Measurements from ENCODE around the gene PDE12. TPM values are rescaled to one million over a fixed set of nuclear protein-coding genes. Genes with fewer than 3 reads are reported as not detected.
A peak's percentile ranks its signal among the peaks of the same experiment; 100 is the strongest.

The PDE12 gene, protein sequence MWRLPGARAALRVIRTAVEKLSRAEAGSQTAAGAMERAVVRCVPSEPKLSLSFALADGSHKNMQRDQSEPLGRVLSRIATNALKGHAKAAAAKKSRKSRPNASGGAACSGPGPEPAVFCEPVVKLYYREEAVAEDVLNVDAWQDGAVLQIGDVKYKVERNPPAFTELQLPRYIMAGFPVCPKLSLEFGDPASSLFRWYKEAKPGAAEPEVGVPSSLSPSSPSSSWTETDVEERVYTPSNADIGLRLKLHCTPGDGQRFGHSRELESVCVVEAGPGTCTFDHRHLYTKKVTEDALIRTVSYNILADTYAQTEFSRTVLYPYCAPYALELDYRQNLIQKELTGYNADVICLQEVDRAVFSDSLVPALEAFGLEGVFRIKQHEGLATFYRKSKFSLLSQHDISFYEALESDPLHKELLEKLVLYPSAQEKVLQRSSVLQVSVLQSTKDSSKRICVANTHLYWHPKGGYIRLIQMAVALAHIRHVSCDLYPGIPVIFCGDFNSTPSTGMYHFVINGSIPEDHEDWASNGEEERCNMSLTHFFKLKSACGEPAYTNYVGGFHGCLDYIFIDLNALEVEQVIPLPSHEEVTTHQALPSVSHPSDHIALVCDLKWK
- total RNA-seq, result 6.6 TPM
- 1 to 10 TPM; 6.1 to 9.7 (median 7.4) TPM for polyA plus RNA-seq (ENCODE audit: insufficient read depth in 1 of 8, insufficient read length in 8 of 8, low replicate concordance in 1 of 8)
- long read RNA-seq, donor 1, full-length matches to known transcripts, result 2 of 2 reads
- long read RNA-seq, donor 1, partial matches to known transcripts, result 0 of 2 reads
- long read RNA-seq, donor 1, other reads (novel, unspliced or antisense), result 0 of 2 reads
- long read RNA-seq, donor 2, full-length matches to known transcripts, result 2 of 2 reads
- long read RNA-seq, donor 2, partial matches to known transcripts, result 0 of 2 reads
- long read RNA-seq, donor 2, other reads (novel, unspliced or antisense), result 0 of 2 reads
- long read RNA-seq, donor 3, full-length matches to known transcripts, result 5 of 5 reads
- long read RNA-seq, donor 3, partial matches to known transcripts, result 0 of 5 reads
- long read RNA-seq, donor 3, other reads (novel, unspliced or antisense), result 0 of 5 reads
- long read RNA-seq, donor 4, full-length matches to known transcripts, result 2 of 2 reads
- long read RNA-seq, donor 4, partial matches to known transcripts, result 0 of 2 reads
- long read RNA-seq, donor 4, other reads (novel, unspliced or antisense), result 0 of 2 reads
- long read RNA-seq, donor 5, full-length matches to known transcripts, result 8 of 404 reads
- long read RNA-seq, donor 5, partial matches to known transcripts, result 396 of 404 reads
- long read RNA-seq, donor 5, other reads (novel, unspliced or antisense), result 0 of 404 reads
- long read RNA-seq, donor 6, full-length matches to known transcripts, result 5 of 5 reads
- long read RNA-seq, donor 6, partial matches to known transcripts, result 0 of 5 reads
- long read RNA-seq, donor 6, other reads (novel, unspliced or antisense), result 0 of 5 reads
- long read RNA-seq, donor 7, full-length matches to known transcripts, result 3 of 3 reads
- long read RNA-seq, donor 7, partial matches to known transcripts, result 0 of 3 reads
- long read RNA-seq, donor 7, other reads (novel, unspliced or antisense), result 0 of 3 reads
- long read RNA-seq, donor 8, full-length matches to known transcripts, result 1 of 1 reads
- long read RNA-seq, donor 8, partial matches to known transcripts, result 0 of 1 reads
- long read RNA-seq, donor 8, other reads (novel, unspliced or antisense), result 0 of 1 reads
- long read RNA-seq, donor 9, full-length matches to known transcripts, result 4 of 126 reads
- long read RNA-seq, donor 9, partial matches to known transcripts, result 23 of 126 reads
- long read RNA-seq, donor 9, other reads (novel, unspliced or antisense), result 99 of 126 reads
- long read RNA-seq, donor 10, full-length matches to known transcripts, result 2 of 2 reads
- long read RNA-seq, donor 10, partial matches to known transcripts, result 0 of 2 reads
- long read RNA-seq, donor 10, other reads (novel, unspliced or antisense), result 0 of 2 reads
- long read RNA-seq, donor 11, full-length matches to known transcripts, result 1 of 147 reads
- long read RNA-seq, donor 11, partial matches to known transcripts, result 24 of 147 reads
- long read RNA-seq, donor 11, other reads (novel, unspliced or antisense), result 122 of 147 reads

DNA sequence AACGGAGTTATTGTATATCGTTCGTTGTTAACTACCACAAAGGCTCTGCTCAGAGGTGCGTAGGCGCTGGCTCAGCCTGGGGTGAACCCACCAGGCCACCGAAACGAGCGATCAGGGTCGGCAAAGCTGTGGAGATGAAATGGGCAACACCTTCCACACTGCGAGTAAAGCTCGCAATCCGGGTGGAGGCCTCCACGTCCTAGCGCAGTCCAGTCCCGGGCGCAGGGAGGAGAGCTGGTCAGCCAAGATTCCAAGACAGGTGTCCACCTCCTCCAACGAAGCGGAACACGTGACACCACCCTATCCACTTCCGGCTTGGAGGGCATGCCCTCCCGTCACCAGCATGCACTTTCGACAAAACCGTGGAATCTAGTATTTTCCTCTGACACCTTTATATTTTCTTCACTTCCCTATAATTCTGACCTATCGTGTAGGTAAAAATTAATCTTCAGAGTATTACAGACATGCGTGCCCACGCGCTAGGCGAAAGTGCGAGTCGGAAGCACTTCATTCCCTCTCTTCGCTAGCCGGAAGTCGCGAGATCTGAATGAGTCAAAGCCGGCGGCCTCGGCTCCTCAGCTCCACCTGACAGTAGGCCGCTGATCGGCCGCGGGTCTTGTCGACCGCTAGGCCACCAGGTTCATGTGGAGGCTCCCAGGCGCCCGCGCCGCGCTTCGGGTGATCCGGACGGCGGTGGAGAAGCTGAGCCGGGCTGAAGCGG, at the start of gene PDE12:
TSS of gene PDE12 (plus strand) at position 537 of the 721 bp plus-strand sequence. CDS start at position 643, 106 bp downstream.
- Histone ChIP-seq H3K27me3 (ENCODE audit: control insufficient read depth, insufficient read depth, low read length) (no peaks in the 10 kb centered on the region), H3K4me3 (ENCODE audit: low read length) (peak within 1 kb of the TSS; percentile 98), H3K27ac (ENCODE audit: low read length) (peak within 1 kb of the TSS; percentile 95), H3K36me3 (ENCODE audit: control insufficient read depth, insufficient read depth, low read length) (peaks cover 12% of the 10 kb centered on the region), H3K4me1 (ENCODE audit: control insufficient read depth, insufficient read depth, low read length) (peaks cover 18% of the 10 kb centered on the region), H3K9me3 (replicated peaks; ENCODE audit: control insufficient read depth, low read depth, low read length) (no peaks in the 10 kb centered on the region)
- under 1% methylated on average over 46 of the region's 54 CpGs for WGBS (ENCODE audit: insufficient coverage)
- DNase-seq, result peak; percentile 95

DNA sequence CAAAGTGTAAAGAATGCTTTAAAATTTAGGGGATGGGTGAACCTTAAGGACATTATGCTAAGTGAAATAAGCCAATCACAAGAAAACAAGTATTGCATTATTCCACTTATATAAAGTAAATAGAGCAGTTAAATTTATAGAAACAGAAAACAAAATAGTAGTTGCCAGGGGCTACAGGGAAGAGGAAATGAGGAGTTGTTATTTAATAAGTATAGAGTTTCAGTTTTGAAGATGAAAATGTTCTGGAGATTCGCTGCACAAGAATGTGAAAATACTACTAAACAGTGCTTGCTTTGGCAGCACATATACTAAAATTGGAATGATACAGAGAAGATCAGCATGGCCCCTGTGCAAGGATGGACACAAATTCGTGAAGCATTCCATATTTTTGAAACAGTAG, 43.9 kb upstream of the PDE12 start:
- no peaks in the 10 kb centered on the region for H3K9me3 ChIP-seq (replicated peaks; ENCODE audit: control insufficient read depth, low read depth, low read length)
- H3K4me1 ChIP-seq (ENCODE audit: control insufficient read depth, insufficient read depth, low read length), result no peaks in the 10 kb centered on the region
- no peak overlapping the region for H3K4me3 ChIP-seq (ENCODE audit: low read length)
- DNase-seq, result peak; percentile 16
- H3K36me3 ChIP-seq (ENCODE audit: control insufficient read depth, insufficient read depth, low read length), result no peaks in the 10 kb centered on the region
- WGBS (ENCODE audit: insufficient coverage), result 59% methylated on average over 2 of the region's 2 CpGs
- H3K27ac ChIP-seq (ENCODE audit: low read length), result no peak overlapping the region
- no peaks in the 10 kb centered on the region for H3K27me3 ChIP-seq (ENCODE audit: control insufficient read depth, insufficient read depth, low read length)

DNA sequence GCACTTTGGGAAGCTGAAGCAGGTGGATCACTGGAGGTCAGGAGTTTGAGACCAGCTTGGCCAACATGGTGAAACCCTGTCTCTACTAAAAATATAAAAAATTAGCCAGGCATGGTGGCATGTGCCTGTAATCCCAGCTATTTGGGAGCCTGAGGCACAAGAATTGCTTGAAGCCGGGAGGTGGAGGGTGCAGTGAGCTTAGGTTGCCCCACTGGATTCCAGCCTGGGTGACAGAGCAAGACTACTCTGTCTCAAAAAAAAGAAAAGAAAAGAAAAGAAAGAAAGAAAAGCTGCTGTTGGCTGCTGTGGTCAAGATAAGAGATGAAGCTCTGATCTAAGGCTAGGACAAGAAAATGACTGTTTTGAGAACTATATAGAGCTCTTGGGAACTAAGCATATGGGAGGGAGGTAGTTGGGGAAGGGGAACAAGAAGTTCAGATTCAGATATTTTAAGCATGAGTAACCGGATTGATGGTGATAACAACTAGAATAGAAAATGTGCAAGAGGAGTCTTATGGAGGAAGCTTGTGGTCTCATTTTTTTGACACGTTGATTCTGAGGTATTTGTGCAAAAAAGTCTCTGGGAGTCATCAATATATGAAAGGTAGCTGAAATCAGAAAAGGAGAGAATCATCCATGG, 37.7 kb upstream of the PDE12 start:
- H3K9me3 ChIP-seq (replicated peaks; ENCODE audit: control insufficient read depth, low read depth, low read length), result no peaks in the 10 kb centered on the region
- no peak for DNase-seq

DNA sequence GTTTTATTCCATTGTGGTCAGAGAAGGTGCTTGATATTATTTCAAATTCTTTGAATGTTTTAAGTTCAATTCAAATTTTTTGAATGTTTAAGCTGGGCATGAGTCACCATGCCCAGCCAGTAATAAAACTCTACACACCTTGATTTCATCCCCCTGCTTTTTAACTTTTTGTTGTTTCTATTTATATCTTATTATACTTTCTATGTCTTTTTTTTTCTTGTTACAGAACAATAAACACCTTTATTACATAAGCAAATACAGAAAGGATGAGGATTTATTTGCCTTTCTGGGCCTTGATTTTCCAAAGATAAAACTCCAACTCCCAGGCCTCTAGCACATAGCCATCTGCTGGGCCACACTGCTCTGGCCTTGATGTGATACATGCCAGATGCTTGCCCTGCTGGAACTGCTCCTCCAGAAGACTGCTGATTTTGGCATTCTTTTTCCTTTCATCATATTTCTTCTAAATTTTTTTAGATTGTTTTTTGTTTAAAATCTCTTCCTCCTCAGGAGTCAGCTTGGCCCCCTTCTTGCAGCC, 25.9 kb upstream of the PDE12 start:
- H3K4me1 ChIP-seq (ENCODE audit: control insufficient read depth, insufficient read depth, low read length), result no peaks in the 10 kb centered on the region
- H3K27ac ChIP-seq (ENCODE audit: low read length), result no peak overlapping the region
- H3K9me3 ChIP-seq (replicated peaks; ENCODE audit: control insufficient read depth, low read depth, low read length), result no peaks in the 10 kb centered on the region
- no peaks in the 10 kb centered on the region for H3K27me3 ChIP-seq (ENCODE audit: control insufficient read depth, insufficient read depth, low read length)
- no peak for DNase-seq
- H3K36me3 ChIP-seq (ENCODE audit: control insufficient read depth, insufficient read depth, low read length), result no peaks in the 10 kb centered on the region
- no peak overlapping the region for H3K4me3 ChIP-seq (ENCODE audit: low read length)

More for the DNA sequence above, 37.7 kb upstream of the PDE12 start:
- WGBS (ENCODE audit: insufficient coverage), result 89% methylated on average over 3 of the region's 3 CpGs
- H3K27me3 ChIP-seq (ENCODE audit: control insufficient read depth, insufficient read depth, low read length), result no peaks in the 10 kb centered on the region
- no peak overlapping the region for H3K27ac ChIP-seq (ENCODE audit: low read length)
- H3K4me1 ChIP-seq (ENCODE audit: control insufficient read depth, insufficient read depth, low read length), result no peaks in the 10 kb centered on the region
- H3K4me3 ChIP-seq (ENCODE audit: low read length), result no peak overlapping the region
- H3K36me3 ChIP-seq (ENCODE audit: control insufficient read depth, insufficient read depth, low read length), result no peaks in the 10 kb centered on the region

DNA sequence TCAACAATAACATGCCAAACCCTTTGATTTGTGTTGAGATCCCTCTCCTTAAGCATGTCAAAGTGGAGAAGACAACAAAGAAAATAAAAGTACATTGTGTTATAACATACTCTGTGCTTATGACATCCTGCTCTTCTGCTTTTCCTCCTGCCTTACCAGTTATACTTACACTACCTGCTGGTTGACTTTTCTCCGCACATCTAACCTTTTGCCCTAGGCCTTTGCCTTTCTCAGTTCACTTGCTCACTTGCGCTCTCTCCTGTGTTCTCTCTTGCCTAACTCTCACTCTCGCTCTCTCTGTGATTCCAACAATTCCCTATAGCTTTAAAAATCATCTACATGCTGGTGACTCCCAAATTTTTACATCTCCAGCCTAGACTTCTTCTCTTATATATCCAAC, 17.6 kb upstream of the PDE12 start:
- H3K4me1 ChIP-seq (ENCODE audit: control insufficient read depth, insufficient read depth, low read length), result no peaks in the 10 kb centered on the region
- 93% methylated on average over 3 of the region's 3 CpGs for WGBS (ENCODE audit: insufficient coverage)

DNA sequence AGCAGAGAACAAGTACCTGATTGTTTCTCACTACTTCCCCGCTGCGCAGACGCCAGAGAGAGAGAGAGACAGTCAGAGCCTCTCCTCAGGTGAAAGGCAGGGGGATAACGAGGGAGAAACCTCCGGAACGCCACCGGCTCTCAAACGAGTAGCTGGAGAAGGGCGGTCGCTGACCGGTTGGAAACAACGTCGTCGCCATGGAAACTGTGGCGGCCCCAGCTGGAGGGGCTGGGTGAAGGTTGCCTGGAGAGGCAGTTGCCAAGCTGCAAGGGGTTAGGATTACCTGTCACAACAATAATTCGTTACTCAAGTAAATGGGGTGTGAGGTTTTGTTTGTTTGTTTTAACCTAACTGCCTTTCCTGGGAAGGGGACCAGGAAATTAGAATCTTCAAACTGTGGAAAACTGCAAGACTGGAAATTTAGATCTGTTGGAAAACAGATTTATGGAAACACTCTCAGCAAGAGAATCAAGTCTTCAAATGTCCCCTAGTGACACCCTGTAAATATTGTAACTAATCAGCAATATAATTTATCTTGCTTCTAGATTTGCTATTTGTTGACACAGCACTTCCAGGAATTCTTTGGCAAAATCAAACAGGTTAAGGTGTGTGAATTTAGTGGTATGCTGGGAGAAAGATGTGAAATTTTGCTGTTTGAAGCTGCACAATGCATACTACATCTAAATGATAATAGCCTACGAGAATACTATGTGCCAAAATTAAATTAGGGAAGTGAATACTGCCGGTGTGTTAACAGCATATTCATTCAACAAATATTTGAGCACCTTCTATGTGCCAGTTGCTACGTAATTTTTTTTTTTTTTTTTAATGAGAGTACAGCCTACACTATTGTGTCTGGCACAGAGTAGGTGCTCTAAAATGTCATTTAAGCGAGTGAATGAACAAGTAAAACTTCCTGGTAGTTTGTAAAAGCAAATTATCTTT, 11.6 kb upstream of the PDE12 start, which contains the start of gene DNAH12:
TSS of gene DNAH12 (minus strand) at position 164 of the 945 bp plus-strand sequence. CDS start 1,474 bp downstream, outside the sequence.
- Histone ChIP-seq H3K4me1 (ENCODE audit: control insufficient read depth, insufficient read depth, low read length) (peaks cover 5% of the 10 kb centered on the region), H3K36me3 (ENCODE audit: control insufficient read depth, insufficient read depth, low read length) (no peaks in the 10 kb centered on the region), H3K27ac (ENCODE audit: low read length) (no peak within 1 kb of the TSS), H3K9me3 (replicated peaks; ENCODE audit: control insufficient read depth, low read depth, low read length) (no peaks in the 10 kb centered on the region), H3K27me3 (ENCODE audit: control insufficient read depth, insufficient read depth, low read length) (peaks cover 3% of the 10 kb centered on the region), H3K4me3 (ENCODE audit: low read length) (no peak within 1 kb of the TSS)
- DNase-seq, result peak; percentile 55
- 2% methylated on average over 15 of the region's 20 CpGs for WGBS (ENCODE audit: insufficient coverage)

More for the DNA sequence above, 17.6 kb upstream of the PDE12 start:
- H3K27me3 ChIP-seq (ENCODE audit: control insufficient read depth, insufficient read depth, low read length), result no peaks in the 10 kb centered on the region
- no peak overlapping the region for H3K27ac ChIP-seq (ENCODE audit: low read length)
- H3K9me3 ChIP-seq (replicated peaks; ENCODE audit: control insufficient read depth, low read depth, low read length), result no peaks in the 10 kb centered on the region
- H3K4me3 ChIP-seq (ENCODE audit: low read length), result no peak overlapping the region
- no peak for DNase-seq
- no peaks in the 10 kb centered on the region for H3K36me3 ChIP-seq (ENCODE audit: control insufficient read depth, insufficient read depth, low read length)

DNA sequence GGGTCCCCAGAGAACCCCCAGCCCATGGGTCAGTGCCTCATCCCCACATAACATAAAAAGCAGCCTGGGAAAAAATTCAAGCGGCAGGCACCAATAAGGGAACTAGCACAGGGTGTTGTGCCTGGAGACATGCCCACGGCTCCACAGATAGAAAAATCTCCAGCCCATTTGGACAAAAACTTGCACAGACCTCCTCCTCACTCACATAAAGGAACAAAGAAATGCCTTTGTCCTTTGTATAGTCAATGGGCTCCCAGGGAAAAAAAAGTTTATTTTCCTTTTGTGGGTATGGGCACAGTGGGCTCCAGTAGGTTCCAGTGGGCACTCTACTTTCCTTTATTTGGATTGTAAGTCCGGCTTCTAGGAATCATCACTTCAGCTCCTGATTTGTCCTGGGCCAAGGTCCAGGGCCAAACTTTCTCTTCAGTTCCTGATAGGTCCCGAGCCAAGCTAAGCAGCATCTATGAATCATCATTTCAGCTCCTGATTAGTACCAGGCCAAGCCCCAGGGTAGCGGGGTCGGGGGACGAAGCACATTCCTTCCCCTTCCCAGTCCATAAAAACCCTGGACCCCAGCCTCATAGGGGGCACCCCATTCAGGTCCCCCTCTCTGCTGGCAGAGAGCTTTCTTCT, 10.3 kb upstream of the PDE12 start:
- 86% methylated on average over 6 of the region's 7 CpGs for WGBS (ENCODE audit: insufficient coverage)
- Histone ChIP-seq H3K27me3 (ENCODE audit: control insufficient read depth, insufficient read depth, low read length) (peaks cover 3% of the 10 kb centered on the region), H3K4me3 (ENCODE audit: low read length) (no peak overlapping the region), H3K36me3 (ENCODE audit: control insufficient read depth, insufficient read depth, low read length) (no peaks in the 10 kb centered on the region), H3K4me1 (ENCODE audit: control insufficient read depth, insufficient read depth, low read length) (peaks cover 5% of the 10 kb centered on the region), H3K27ac (ENCODE audit: low read length) (no peak overlapping the region), H3K9me3 (replicated peaks; ENCODE audit: control insufficient read depth, low read depth, low read length) (no peaks in the 10 kb centered on the region)
- DNase-seq, result no peak
